Activated CD8-positive, alpha-beta T cell treated with anti-CD3 and anti-CD28 coated beads, Interleukin-2, amount 10 ng/mL, durations not matched to agents 7 days and 5 days (primary cell): Measurements from ENCODE around the gene SPNS1. TPM values are rescaled to one million over a fixed set of nuclear protein-coding genes. Genes with fewer than 3 reads are reported as not detected.
"Not testable (repeated sequence)": the region's sequence is repeated elsewhere in the genome, so short reads cannot be mapped to it uniquely, and the experiment has no call there.

Experiments used
- ATAC-seq: fragments of 150-1000 bp; cut with Tn5 transposase; one replicate; pipeline ENCODE4 v1.10.0; 2021; ENCODE audit warnings: moderate library complexity
- CTCF ChIA-PET: fragments of 350-600 bp; sonication (Branson Sonifier 250); formaldehyde crosslinking; loops from one replicate; lab custom pipeline; 2021; ENCODE audit warnings: antibody characterized with exemption; lab: Charles Lee
- POLR2A ChIA-PET: fragments of 350-600 bp; sonication (Branson Sonifier 250); formaldehyde crosslinking; loops from one replicate; lab custom pipeline; 2021; ENCODE audit warnings: antibody characterized with exemption; lab: Charles Lee
- DNase-seq: peaks from one replicate; pipeline ENCODE4 v3.0.0-alpha.2; 2020
- H3K27ac Mint-ChIP-seq: one replicate; pipeline ENCODE4 v1.8.0; 2021; ENCODE audit warnings: mild to moderate bottlenecking, mixed read lengths
- H3K27me3 Mint-ChIP-seq: one replicate; pipeline ENCODE4 v1.8.0; 2021; ENCODE audit warnings: low read depth, mixed read lengths
- H3K36me3 Mint-ChIP-seq: one replicate; pipeline ENCODE4 v1.8.0; 2021; ENCODE audit warnings: low read depth, mixed read lengths
- H3K4me1 Mint-ChIP-seq: one replicate; pipeline ENCODE4 v1.8.0; 2021; ENCODE audit warnings: low read depth, mixed read lengths
- H3K4me3 Mint-ChIP-seq: one replicate; pipeline ENCODE4 v1.8.0; 2021; ENCODE audit warnings: mild to moderate bottlenecking, mixed read lengths
- H3K9me3 Mint-ChIP-seq: one replicate; pipeline ENCODE4 v1.8.0; 2022; ENCODE audit warnings: mixed read lengths; ENCODE audit not compliant: insufficient read depth
- total RNA-seq, 2 experiments: library from RNA; stranded (reverse); gene quantifications; one replicate each; pipeline ENCODE4 v1.2.3, GENCODE V29; 2021

Gene SPNS1, protein sequence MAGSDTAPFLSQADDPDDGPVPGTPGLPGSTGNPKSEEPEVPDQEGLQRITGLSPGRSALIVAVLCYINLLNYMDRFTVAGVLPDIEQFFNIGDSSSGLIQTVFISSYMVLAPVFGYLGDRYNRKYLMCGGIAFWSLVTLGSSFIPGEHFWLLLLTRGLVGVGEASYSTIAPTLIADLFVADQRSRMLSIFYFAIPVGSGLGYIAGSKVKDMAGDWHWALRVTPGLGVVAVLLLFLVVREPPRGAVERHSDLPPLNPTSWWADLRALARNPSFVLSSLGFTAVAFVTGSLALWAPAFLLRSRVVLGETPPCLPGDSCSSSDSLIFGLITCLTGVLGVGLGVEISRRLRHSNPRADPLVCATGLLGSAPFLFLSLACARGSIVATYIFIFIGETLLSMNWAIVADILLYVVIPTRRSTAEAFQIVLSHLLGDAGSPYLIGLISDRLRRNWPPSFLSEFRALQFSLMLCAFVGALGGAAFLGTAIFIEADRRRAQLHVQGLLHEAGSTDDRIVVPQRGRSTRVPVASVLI
- total RNA-seq = 10 to 100 TPM; 28.3 to 29.0 TPM

- Mint-ChIP-seq H3K36me3 (peaks cover 19% of the 10 kb centered on the region), H3K4me1 (peaks cover 35% of the 10 kb centered on the region), H3K27ac (peak within 1 kb of the TSS; percentile 97), H3K27me3 (no peaks in the 10 kb centered on the region), H3K9me3 (no peaks in the 10 kb centered on the region), H3K4me3 (peak within 1 kb of the TSS; percentile 98)
- DNase-seq = peak; percentile 97
- POLR2A ChIA-PET = interaction anchor here (0.9 to 3.1 kb wide), 9 partner anchors 9 to 100 kb away, joined by 3 to 12 read pairs (median 6); partner anchors contain the start of gene LAT
- CTCF ChIA-PET = interaction anchor here (0.6 to 2.0 kb wide), 11 partner anchors 9 to 101 kb away, joined by 3 to 14 read pairs (median 4); partner anchors contain the start of gene LAT
- ATAC-seq = peak; percentile 96
Observed at GRCh38 chr16:28974437-28975157, at the start of gene SPNS1. Gene SPNS1, plus strand, starts transcription at chr16:28974778. Its CDS starts 374 bp downstream, at chr16:28975152.

- no peaks in the 10 kb centered on the region for H3K27me3 Mint-ChIP-seq
- peak; percentile 73 for ATAC-seq
- H3K36me3 Mint-ChIP-seq = peaks cover 11% of the 10 kb centered on the region
- H3K4me3 Mint-ChIP-seq = peak overlapping the region; percentile 89
- no peaks in the 10 kb centered on the region for H3K9me3 Mint-ChIP-seq
- peak overlapping the region; percentile 98 for H3K27ac Mint-ChIP-seq
- H3K4me1 Mint-ChIP-seq = peaks cover 28% of the 10 kb centered on the region
- CTCF ChIA-PET = interaction anchor here (1.5 to 9.0 kb wide), 3 partner anchors 11 to 22 kb away, joined by 4 to 58 read pairs (median 13); no protein-coding TSS in a partner anchor
- POLR2A ChIA-PET = interaction anchor here (0.5 to 1.8 kb wide), 9 partner anchors 9 to 887 kb away, joined by 3 to 5 read pairs (median 4); partner anchors contain the start of genes NFATC2IP, SH2B1 and TUFM
- DNase-seq = peak; percentile 91
Observed at GRCh38 chr16:28925386-28926228, 49.0 kb upstream of the SPNS1 start.

DNA sequence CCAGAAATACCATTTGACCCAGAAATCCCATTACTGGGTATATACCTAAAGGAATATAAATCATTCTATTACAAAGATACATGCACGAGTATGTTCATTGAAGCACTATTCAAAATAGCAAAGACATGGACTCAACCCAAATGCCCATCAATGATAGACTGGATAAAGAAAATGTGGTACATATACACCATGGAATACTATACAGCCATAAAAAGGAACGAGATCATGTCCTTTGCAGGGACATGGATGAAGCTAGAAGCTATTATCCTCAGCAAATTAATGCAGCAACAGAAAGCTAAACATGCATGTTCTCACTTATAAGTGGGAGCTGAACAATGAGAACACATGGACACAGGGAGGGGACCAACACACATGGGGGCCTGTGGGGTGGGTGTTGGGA, 48.3 kb upstream of the SPNS1 start:
- ATAC-seq, DNase-seq, H3K36me3 Mint-ChIP-seq, H3K9me3 Mint-ChIP-seq, H3K27me3 Mint-ChIP-seq: not testable (repeated sequence)
- ChIA-PET CTCF (interaction anchor here (1.5 to 9.0 kb wide), 3 partner anchors 11 to 21 kb away, joined by 4 to 58 read pairs (median 13); no protein-coding TSS in a partner anchor), POLR2A (interaction anchor here (1.2 to 1.8 kb wide), 3 partner anchors 24 to 80 kb away, joined by 4 read pairs; partner anchors contain the start of genes NFATC2IP, SH2B1 and TUFM)
- peak overlapping the region; percentile 98 for H3K27ac Mint-ChIP-seq
- H3K4me3 Mint-ChIP-seq = peak overlapping the region; percentile 89
- H3K4me1 Mint-ChIP-seq = peaks cover 34% of the 10 kb centered on the region

GRCh38 chr16:28927815-28928214, 46.8 kb upstream of the SPNS1 start:
- no peak for DNase-seq
- no peaks in the 10 kb centered on the region for H3K27me3 Mint-ChIP-seq
- peaks cover 35% of the 10 kb centered on the region for H3K4me1 Mint-ChIP-seq
- H3K9me3 Mint-ChIP-seq = no peaks in the 10 kb centered on the region
- H3K27ac Mint-ChIP-seq = no peak overlapping the region
- no peak overlapping the region for H3K4me3 Mint-ChIP-seq
- ChIA-PET CTCF (interaction anchor here (1.0 to 9.0 kb wide), 2 partner anchors 17 to 19 kb away, joined by 3 to 58 read pairs; no protein-coding TSS in a partner anchor), POLR2A (interaction anchor here (0.8 to 1.8 kb wide), 2 partner anchors 65 to 81 kb away, joined by 3 to 4 read pairs; partner anchors contain the start of genes SH2B1 and TUFM)
- H3K36me3 Mint-ChIP-seq = peaks cover 6% of the 10 kb centered on the region
- ATAC-seq = no peak

DNA sequence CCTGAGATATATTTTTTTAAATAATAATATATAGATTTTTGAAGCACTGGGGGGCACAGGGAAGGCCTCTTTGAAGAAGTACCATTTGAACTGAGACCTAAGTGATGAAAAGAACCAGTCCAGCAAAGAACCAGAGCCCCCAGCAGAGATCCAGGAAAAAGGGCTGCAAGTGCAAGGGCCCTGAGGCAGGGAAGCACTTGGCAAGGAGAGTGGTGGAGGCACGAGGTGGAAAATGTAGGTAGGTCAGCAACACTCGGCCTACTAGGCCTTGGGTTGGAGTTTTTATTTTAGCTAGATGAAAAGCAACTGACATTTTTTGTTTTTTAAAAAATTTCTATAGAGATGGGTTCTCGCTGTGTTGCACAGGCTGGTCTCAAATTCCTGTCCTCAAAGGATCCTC, 44.4 kb upstream of the SPNS1 start:
- ChIA-PET CTCF (interaction anchor here (9.0 kb wide), 1 partner anchor 15 kb away, joined by 58 read pairs; no protein-coding TSS in a partner anchor), POLR2A (no interaction called here)
- no peaks in the 10 kb centered on the region for H3K36me3 Mint-ChIP-seq
- H3K27ac Mint-ChIP-seq = peak overlapping the region; percentile 77
- H3K9me3 Mint-ChIP-seq = no peaks in the 10 kb centered on the region
- DNase-seq (no peak), ATAC-seq (no peak)
- H3K4me3 Mint-ChIP-seq = no peak overlapping the region
- H3K4me1 Mint-ChIP-seq = peaks cover 29% of the 10 kb centered on the region
- H3K27me3 Mint-ChIP-seq = no peaks in the 10 kb centered on the region

DNA sequence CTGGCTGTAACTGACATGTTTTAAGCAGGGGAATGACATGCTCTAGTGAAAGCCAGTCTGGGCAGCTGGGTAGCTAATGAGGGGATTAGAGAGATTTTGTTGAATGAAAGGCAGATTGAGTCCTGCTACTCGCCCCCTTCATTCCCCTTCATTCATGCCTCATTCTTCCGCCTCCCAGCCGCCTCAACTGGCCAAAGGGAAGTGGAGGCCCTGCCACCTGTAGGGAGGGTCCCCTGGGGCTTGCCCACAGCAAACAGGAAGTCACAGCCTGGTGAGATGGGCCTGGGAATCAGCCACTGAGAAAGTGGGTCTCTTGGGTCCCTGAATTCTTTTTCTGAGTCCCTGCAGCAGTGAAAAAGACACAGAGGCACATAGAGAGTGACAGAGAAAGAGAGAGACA, 43.9 kb upstream of the SPNS1 start:
- Mint-ChIP-seq H3K9me3 (no peaks in the 10 kb centered on the region), H3K27ac (peak overlapping the region; percentile 77), H3K27me3 (no peaks in the 10 kb centered on the region), H3K4me1 (peaks cover 32% of the 10 kb centered on the region), H3K36me3 (no peaks in the 10 kb centered on the region), H3K4me3 (no peak overlapping the region)
- no peak for DNase-seq
- ChIA-PET POLR2A (no interaction called here), CTCF (interaction anchor here (1.0 to 9.0 kb wide), 2 partner anchors 14 to 57 kb away, joined by 3 to 58 read pairs; no protein-coding TSS in a partner anchor)
- ATAC-seq = peak; percentile 16

DNA sequence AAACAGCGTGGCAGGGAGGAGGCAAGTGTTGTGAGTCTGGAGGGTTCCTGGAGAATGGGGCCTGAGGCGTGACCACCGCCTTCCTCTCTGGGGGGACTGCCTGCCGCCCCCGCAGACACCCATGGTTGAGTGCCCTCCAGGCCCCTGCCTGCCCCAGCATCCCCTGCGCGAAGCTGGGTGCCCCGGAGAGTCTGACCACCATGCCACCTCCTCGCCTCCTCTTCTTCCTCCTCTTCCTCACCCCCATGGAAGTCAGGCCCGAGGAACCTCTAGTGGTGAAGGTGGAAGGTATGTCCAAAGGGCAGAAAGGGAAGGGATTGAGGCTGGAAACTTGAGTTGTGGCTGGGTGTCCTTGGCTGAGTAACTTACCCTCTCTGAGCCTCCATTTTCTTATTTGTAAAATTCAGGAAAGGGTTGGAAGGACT, 42.8 kb upstream of the SPNS1 start, which contains the start of gene CD19:
Gene CD19, plus strand, starts transcription at position 171 of the 425 bp plus-strand sequence. Its CDS starts 30 bp downstream, at position 201.
- H3K4me3 Mint-ChIP-seq = no peak within 1 kb of the TSS
- peak within 1 kb of the TSS; percentile 77 for H3K27ac Mint-ChIP-seq
- H3K27me3 Mint-ChIP-seq = no peaks in the 10 kb centered on the region

GRCh38 chr16:28932339-28933141, 42.0 kb upstream of the SPNS1 start:
- H3K9me3 Mint-ChIP-seq = no peaks in the 10 kb centered on the region
- no peaks in the 10 kb centered on the region for H3K36me3 Mint-ChIP-seq
- no peak for ATAC-seq
- DNase-seq = no peak
- ChIA-PET CTCF (interaction anchor here (0.8 to 2.8 kb wide), 2 partner anchors 12 to 15 kb away, joined by 3 to 25 read pairs; no protein-coding TSS in a partner anchor), POLR2A (interaction anchor here (1.0 kb wide), 1 partner anchor 13 kb away, joined by 3 read pairs; no protein-coding TSS in a partner anchor)
- no peak overlapping the region for H3K4me3 Mint-ChIP-seq
- H3K4me1 Mint-ChIP-seq = peaks cover 37% of the 10 kb centered on the region
- H3K27ac Mint-ChIP-seq = no peak overlapping the region
- no peaks in the 10 kb centered on the region for H3K27me3 Mint-ChIP-seq

More for the DNA sequence above, 42.8 kb upstream of the SPNS1 start, which contains the start of gene CD19:
- Mint-ChIP-seq H3K36me3 (no peaks in the 10 kb centered on the region), H3K9me3 (no peaks in the 10 kb centered on the region), H3K4me1 (peaks cover 34% of the 10 kb centered on the region)
- DNase-seq (no peak), ATAC-seq (no peak)
- ChIA-PET CTCF (interaction anchor here (1.0 to 2.8 kb wide), 2 partner anchors 13 to 58 kb away, joined by 3 to 25 read pairs; no protein-coding TSS in a partner anchor), POLR2A (no interaction called here)

DNA sequence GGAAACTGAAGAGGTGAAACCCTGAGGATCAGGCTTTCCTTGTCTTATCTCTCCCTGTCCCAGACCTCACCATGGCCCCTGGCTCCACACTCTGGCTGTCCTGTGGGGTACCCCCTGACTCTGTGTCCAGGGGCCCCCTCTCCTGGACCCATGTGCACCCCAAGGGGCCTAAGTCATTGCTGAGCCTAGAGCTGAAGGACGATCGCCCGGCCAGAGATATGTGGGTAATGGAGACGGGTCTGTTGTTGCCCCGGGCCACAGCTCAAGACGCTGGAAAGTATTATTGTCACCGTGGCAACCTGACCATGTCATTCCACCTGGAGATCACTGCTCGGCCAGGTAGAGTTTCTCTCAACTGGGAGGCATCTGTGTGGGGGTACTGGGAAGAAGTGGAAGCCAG, 41.4 kb upstream of the SPNS1 start:
- H3K27ac Mint-ChIP-seq = no peak overlapping the region
- no peaks in the 10 kb centered on the region for H3K36me3 Mint-ChIP-seq
- ATAC-seq (no peak), DNase-seq (no peak)
- CTCF ChIA-PET = interaction anchor here (0.8 to 2.8 kb wide), 2 partner anchors 12 to 14 kb away, joined by 3 to 25 read pairs; no protein-coding TSS in a partner anchor
- POLR2A ChIA-PET = interaction anchor here (1.0 kb wide), 1 partner anchor 12 kb away, joined by 3 read pairs; no protein-coding TSS in a partner anchor
- H3K4me1 Mint-ChIP-seq = peaks cover 37% of the 10 kb centered on the region
- no peaks in the 10 kb centered on the region for H3K27me3 Mint-ChIP-seq
- H3K9me3 Mint-ChIP-seq = no peaks in the 10 kb centered on the region
- no peak overlapping the region for H3K4me3 Mint-ChIP-seq
